PC-9 (cell line): ENCODE data around the gene TNIP2. TPM values are rescaled to one million over a fixed set of nuclear protein-coding genes. Genes with fewer than 3 reads are reported as not detected.

ENCODE experiments used
- BruUV-seq: library from RNA; stranded (reverse); fragments of 400-500 nt; replicated peaks from 2 replicates; lab custom pipeline; 2021; lab: Mats Ljungman, UMichigan
- CTCF ChIA-PET: fragments of 300-600 bp; sonication (Branson Sonifier 250); formaldehyde crosslinking; loops from one replicate; lab custom pipeline; 2022; ENCODE audit warnings: antibody characterized with exemption; lab: Charles Lee
- POLR2A ChIA-PET: fragments of 300-600 bp; sonication (Branson Sonifier 250); formaldehyde crosslinking; loops from one replicate; lab custom pipeline; 2022; ENCODE audit warnings: antibody characterized with exemption; ENCODE audit not compliant: unreplicated experiment; lab: Charles Lee
- DNase-seq, 2 experiments: peaks; one replicate each; pipeline versions ENCODE4 v3.0.0 to v3.0.0-alpha.2; 2015 to 2022; ENCODE audit warnings: mixed read lengths in 1 of 2
- H2AFZ ChIP-seq: fragments of 200-600 bp; sonication (generic); 2 replicates; pipeline ENCODE4 v1.8.1; 2017; ENCODE audit warnings: antibody characterized with exemption
- H3F3A ChIP-seq: fragments of 200-600 bp; sonication (generic); 2 replicates; pipeline ENCODE4 v1.8.1; 2017; ENCODE audit warnings: antibody characterized with exemption, mild to moderate bottlenecking, low read depth; ENCODE audit not compliant: insufficient read depth
- H3K27ac ChIP-seq: fragments of 200-600 bp; sonication (generic); 2 replicates; pipeline ENCODE4 v1.6.1; 2016; ENCODE audit warnings: mixed run types
- H3K27me3 ChIP-seq: fragments of 200-600 bp; sonication (generic); 2 replicates; pipeline ENCODE4 v1.6.1; 2016; ENCODE audit warnings: low read depth, mixed run types; ENCODE audit not compliant: insufficient read depth
- H3K36me3 ChIP-seq: fragments of 200-600 bp; sonication (generic); 2 replicates; pipeline ENCODE4 v1.6.1; 2016; ENCODE audit warnings: low read depth, mixed run types
- H3K4me1 ChIP-seq: fragments of 200-600 bp; sonication (generic); replicated peaks from 2 replicates; pipeline ENCODE4 v1.6.1; 2016; ENCODE audit warnings: mixed run types; ENCODE audit not compliant: insufficient read depth
- H3K4me2 ChIP-seq: fragments of 200-600 bp; sonication (generic); 2 replicates; pipeline ENCODE4 v1.6.1; 2017; ENCODE audit warnings: mixed run types
- H3K4me3 ChIP-seq: fragments of 200-600 bp; sonication (generic); 2 replicates; pipeline ENCODE4 v1.6.1; 2016; ENCODE audit warnings: mixed run types
- H3K79me2 ChIP-seq: fragments of 200-600 bp; sonication (generic); 2 replicates; pipeline ENCODE4 v1.6.1; 2017; ENCODE audit warnings: low read depth, mixed run types
- H3K9me2 ChIP-seq: fragments of 200-600 bp; sonication (generic); 2 replicates; pipeline ENCODE4 v1.8.1; 2017; ENCODE audit warnings: mild to moderate bottlenecking; ENCODE audit not compliant: insufficient read depth
- H3K9me3 ChIP-seq: fragments of 200-600 bp; sonication (generic); 2 replicates; pipeline ENCODE4 v1.8.1; 2016; ENCODE audit warnings: low read depth; ENCODE audit not compliant: insufficient read depth
- H4K20me1 ChIP-seq: fragments of 200-600 bp; sonication (generic); 2 replicates; pipeline ENCODE4 v1.8.1; 2017; ENCODE audit not compliant: insufficient read depth
- EZH2 ChIP-seq: fragments of 200-600 bp; sonication (generic); IDR thresholded peaks from 2 replicates; pipeline ENCODE4 v1.8.0; 2017; ENCODE audit warnings: antibody characterized with exemption, low read depth
- intact Hi-C: fragments of 100-400 bp; cut with micrococcal nuclease; formaldehyde crosslinking; loops from one replicate; pipeline ENCODE4 v1.10.0; 2022; ENCODE audit not compliant: unreplicated experiment
- total RNA-seq: library from RNA; stranded (reverse); gene quantifications from 2 replicates; pipeline ENCODE4 v1.2.3, GENCODE V29; 2021
- TF ChIP-seq, protein P1 (sequence below): fragments of 200-600 bp; sonication (generic); conservative IDR thresholded peaks from 2 replicates; pipeline ENCODE4 v1.6.1; 2017; ENCODE audit warnings: mixed run types, antibody characterized with exemption, mild to moderate bottlenecking, moderate library complexity

The TNIP2 gene
- total RNA-seq, 1 experiment from 2014 or later, result 37.1 TPM

DNA sequence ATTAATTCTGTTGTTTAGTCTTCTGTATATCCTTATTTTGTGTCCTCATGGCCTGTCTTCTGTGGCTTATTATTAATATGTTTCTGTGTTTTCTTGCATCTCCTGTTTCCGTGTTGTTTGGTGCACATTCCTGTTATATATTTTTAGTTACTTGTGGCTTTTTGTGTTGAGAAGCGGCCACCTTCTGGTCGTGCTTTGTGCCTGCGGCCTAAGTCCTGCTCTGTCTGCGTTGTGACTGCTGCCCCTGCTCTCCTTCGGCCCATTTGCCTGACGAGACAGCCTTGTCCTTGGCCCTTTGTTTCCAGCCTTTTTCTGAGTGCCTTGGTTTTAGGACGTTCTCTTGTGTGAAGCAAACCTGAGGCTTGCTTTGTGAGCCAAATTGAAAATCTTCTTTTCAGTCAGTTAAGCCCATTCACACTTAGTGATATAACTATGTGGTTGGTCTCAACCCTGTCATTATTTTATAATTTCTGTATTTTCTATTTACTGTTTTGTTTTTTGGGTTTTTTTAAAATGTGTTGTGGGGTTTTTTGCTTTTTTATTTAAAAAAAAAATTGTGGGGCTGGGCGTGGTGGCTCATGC, 43.8 kb downstream of the TNIP2 start:
- TF ChIP-seq, protein P1, sequence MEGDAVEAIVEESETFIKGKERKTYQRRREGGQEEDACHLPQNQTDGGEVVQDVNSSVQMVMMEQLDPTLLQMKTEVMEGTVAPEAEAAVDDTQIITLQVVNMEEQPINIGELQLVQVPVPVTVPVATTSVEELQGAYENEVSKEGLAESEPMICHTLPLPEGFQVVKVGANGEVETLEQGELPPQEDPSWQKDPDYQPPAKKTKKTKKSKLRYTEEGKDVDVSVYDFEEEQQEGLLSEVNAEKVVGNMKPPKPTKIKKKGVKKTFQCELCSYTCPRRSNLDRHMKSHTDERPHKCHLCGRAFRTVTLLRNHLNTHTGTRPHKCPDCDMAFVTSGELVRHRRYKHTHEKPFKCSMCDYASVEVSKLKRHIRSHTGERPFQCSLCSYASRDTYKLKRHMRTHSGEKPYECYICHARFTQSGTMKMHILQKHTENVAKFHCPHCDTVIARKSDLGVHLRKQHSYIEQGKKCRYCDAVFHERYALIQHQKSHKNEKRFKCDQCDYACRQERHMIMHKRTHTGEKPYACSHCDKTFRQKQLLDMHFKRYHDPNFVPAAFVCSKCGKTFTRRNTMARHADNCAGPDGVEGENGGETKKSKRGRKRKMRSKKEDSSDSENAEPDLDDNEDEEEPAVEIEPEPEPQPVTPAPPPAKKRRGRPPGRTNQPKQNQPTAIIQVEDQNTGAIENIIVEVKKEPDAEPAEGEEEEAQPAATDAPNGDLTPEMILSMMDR, result peak; percentile 35; the same call in 1 of the 2 replicates
- TF ChIP-seq EZH2, result no peak
- POLR2A ChIA-PET, result no interaction called here
- intact Hi-C loops, result no loop called here
- Histone ChIP-seq H3K4me3 (no peak overlapping the region), H3K9me3 (no peaks in the 10 kb centered on the region), H3K27ac (no peak overlapping the region), H3F3A (no peaks in the 10 kb centered on the region), H3K79me2 (no peaks in the 10 kb centered on the region), H3K9me2 (no peaks in the 10 kb centered on the region), H4K20me1 (no peaks in the 10 kb centered on the region), H3K4me1 (no peaks in the 10 kb centered on the region), H3K27me3 (no peaks in the 10 kb centered on the region), H3K36me3 (no peaks in the 10 kb centered on the region), H2AFZ (no peak overlapping the region), H3K4me2 (no peak overlapping the region)
- BruUV-seq, result no TSS peak
- CTCF ChIA-PET, result no interaction called here
- DNase-seq, result no peak

DNA sequence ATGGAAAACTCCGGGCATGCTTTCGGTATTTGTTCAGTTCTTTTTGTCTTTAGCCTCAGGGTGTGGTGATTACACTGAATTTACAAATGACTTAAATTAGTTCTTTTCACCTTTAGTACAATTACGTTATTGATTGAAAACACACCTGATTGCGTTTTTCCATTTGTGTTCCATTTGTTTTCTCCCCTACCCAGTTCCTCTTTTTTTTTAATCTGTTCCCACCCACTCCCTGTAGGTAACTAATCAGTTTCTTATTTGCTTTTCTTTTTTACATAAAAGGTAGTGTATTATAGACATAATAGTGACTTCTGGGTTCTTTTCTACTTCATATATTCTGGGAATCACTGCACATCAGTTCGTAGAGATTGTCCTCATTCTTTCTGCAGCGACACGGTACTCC, 53.4 kb downstream of the TNIP2 start:
- H4K20me1 ChIP-seq, result no peaks in the 10 kb centered on the region; the same call in 1 of the 2 replicates
- POLR2A ChIA-PET, result no interaction called here
- H3K27ac ChIP-seq, result no peak overlapping the region
- TF ChIP-seq, protein P1, result no peak
- no peaks in the 10 kb centered on the region for H3K27me3 ChIP-seq
- no peaks in the 10 kb centered on the region for H3K9me3 ChIP-seq
- H2AFZ ChIP-seq, result no peak overlapping the region
- no peaks in the 10 kb centered on the region for H3K36me3 ChIP-seq
- H3K9me2 ChIP-seq, result no peaks in the 10 kb centered on the region
- no peaks in the 10 kb centered on the region for H3K4me1 ChIP-seq
- no peak for DNase-seq
- BruUV-seq, result no TSS peak
- CTCF ChIA-PET, result no interaction called here
- no peak overlapping the region for H3K4me2 ChIP-seq
- H3K79me2 ChIP-seq, result no peaks in the 10 kb centered on the region
- no peak overlapping the region for H3K4me3 ChIP-seq
- intact Hi-C loops, result no loop called here
- H3F3A ChIP-seq, result no peaks in the 10 kb centered on the region

DNA sequence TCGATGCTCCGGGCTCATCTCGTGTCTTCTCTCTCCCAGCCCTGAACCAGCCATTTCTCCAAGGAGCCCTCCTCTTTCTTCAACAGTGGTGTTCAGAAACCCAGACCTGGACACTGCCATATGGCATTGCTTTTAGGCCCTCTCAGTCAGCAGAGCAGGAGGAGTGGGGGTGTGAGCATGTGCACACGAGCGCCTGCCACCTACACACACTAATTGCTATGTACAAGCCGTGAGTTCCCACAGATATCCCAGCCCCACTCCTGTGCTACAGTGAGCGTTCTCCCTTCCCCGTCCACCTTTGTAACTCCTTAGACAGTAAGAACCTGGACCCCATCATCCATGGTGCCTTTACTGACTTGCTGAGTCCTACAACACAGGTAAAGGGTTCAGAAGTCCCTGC, 53.8 kb downstream of the TNIP2 start:
- Histone ChIP-seq H4K20me1 (no peaks in the 10 kb centered on the region; the same call in 1 of the 2 replicates), H3K79me2 (no peaks in the 10 kb centered on the region), H3K4me1 (no peaks in the 10 kb centered on the region), H2AFZ (no peak overlapping the region), H3K36me3 (no peaks in the 10 kb centered on the region), H3F3A (no peaks in the 10 kb centered on the region), H3K9me3 (no peaks in the 10 kb centered on the region), H3K4me3 (no peak overlapping the region), H3K27ac (no peak overlapping the region), H3K9me2 (no peaks in the 10 kb centered on the region), H3K27me3 (no peaks in the 10 kb centered on the region), H3K4me2 (no peak overlapping the region)
- no peak for TF ChIP-seq EZH2
- TF ChIP-seq, protein P1, result no peak
- CTCF ChIA-PET, result no interaction called here
- no TSS peak for BruUV-seq
- DNase-seq, result no peak
- POLR2A ChIA-PET, result no interaction called here
- intact Hi-C loops, result no loop called here
